ENCODE data around the gene NLRC5.

- TF ChIP-seq, protein P1, sequence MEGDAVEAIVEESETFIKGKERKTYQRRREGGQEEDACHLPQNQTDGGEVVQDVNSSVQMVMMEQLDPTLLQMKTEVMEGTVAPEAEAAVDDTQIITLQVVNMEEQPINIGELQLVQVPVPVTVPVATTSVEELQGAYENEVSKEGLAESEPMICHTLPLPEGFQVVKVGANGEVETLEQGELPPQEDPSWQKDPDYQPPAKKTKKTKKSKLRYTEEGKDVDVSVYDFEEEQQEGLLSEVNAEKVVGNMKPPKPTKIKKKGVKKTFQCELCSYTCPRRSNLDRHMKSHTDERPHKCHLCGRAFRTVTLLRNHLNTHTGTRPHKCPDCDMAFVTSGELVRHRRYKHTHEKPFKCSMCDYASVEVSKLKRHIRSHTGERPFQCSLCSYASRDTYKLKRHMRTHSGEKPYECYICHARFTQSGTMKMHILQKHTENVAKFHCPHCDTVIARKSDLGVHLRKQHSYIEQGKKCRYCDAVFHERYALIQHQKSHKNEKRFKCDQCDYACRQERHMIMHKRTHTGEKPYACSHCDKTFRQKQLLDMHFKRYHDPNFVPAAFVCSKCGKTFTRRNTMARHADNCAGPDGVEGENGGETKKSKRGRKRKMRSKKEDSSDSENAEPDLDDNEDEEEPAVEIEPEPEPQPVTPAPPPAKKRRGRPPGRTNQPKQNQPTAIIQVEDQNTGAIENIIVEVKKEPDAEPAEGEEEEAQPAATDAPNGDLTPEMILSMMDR (tag by site-specific recombination; IDR thresholded peaks at IDR 0.05) = no peak
- no peak for TF ChIP-seq OSR2 (tag by site-specific recombination; IDR thresholded peaks at IDR 0.05)
These were observed 122.1 kb downstream of the NLRC5 start for GRCh38 chr16:57111420-57111819.
